ENCODE results near the gene GGT6.

GGT6 gene

DNA sequence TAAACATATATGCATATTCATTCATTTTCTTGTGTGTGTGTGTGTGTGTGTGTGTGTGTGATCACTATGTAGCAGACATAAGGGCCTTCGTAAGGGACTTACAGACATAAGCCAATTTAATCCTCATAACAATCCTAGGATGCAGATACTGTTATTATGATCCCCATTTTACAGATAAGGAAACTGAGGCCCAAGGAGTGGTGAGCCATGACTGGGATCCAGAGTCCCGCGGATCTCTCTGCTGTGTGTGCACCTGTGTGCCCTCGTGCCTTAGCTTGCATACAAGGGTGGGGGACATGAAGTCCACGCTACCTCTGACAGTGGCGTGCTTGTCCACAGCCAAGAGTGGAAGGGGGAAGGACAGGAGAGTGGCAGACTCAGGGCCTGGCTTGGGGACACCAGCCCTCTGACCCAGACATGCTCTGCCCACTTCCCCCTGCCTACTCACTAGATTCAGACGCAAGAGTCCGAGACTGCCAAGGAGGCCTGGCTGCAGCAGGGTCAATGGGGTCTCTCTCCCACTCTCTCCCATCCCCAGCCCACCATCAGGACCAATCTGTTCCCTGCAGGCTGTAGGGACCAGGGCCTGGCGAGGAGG, 14.2 kb upstream of the GGT6 start:
- no peak for DNase-seq (ENCODE audit: low read depth, low spot score)

DNA sequence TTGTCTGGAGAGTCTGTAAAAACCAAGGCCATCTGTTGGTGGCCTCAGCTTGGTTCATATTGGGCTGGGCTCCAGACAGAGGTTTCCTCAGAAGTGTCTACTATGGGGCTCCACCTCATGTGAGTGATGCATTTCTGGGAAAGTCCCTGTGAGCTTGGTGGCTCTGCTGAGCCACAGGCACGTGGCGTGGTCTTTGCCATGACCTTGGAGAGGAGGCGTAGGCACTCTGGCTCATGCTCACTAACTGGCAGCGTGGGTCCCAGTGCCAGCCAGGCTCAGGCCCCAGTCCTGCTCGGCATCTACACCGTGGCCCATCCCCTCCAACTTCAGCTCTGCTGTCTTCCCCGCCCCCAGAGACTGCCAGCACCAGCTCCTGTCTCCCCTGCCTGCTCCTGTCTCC, 13.3 kb upstream of the GGT6 start:
- DNase-seq (ENCODE audit: low read depth, low spot score): no peak

GRCh38 chr17:4573115-4573514, 12.7 kb upstream of the GGT6 start:
- DNase-seq (ENCODE audit: low read depth, low spot score): no peak

GRCh38 chr17:4572131-4572530, 11.8 kb upstream of the GGT6 start:
- no peak for DNase-seq (ENCODE audit: low read depth, low spot score)

- no peak for DNase-seq (ENCODE audit: low read depth, low spot score)
Measured at GRCh38 chr17:4569591-4569990, 9.2 kb upstream of the GGT6 start.

DNA sequence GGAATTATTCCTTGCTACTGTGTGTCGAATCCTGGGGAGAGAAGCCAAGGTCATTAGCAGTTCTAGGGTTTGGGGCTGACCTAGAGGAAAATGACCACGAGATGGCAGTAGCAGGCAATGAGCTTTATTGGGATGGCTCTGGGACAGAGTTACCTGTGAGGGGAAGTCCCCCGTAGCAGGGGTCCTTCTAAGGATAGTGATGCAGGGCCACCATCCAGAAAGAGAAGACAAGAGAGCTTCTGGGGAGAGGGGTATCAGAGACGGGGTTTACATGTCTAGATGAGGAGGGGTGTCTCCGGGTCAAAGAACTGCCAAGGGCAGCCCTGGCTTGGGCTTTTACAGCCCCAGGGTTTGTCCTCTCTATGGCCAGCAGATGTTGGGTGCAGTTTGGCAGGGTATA, 6.4 kb upstream of the GGT6 start:
- no peak for DNase-seq (ENCODE audit: low read depth, low spot score)

DNA sequence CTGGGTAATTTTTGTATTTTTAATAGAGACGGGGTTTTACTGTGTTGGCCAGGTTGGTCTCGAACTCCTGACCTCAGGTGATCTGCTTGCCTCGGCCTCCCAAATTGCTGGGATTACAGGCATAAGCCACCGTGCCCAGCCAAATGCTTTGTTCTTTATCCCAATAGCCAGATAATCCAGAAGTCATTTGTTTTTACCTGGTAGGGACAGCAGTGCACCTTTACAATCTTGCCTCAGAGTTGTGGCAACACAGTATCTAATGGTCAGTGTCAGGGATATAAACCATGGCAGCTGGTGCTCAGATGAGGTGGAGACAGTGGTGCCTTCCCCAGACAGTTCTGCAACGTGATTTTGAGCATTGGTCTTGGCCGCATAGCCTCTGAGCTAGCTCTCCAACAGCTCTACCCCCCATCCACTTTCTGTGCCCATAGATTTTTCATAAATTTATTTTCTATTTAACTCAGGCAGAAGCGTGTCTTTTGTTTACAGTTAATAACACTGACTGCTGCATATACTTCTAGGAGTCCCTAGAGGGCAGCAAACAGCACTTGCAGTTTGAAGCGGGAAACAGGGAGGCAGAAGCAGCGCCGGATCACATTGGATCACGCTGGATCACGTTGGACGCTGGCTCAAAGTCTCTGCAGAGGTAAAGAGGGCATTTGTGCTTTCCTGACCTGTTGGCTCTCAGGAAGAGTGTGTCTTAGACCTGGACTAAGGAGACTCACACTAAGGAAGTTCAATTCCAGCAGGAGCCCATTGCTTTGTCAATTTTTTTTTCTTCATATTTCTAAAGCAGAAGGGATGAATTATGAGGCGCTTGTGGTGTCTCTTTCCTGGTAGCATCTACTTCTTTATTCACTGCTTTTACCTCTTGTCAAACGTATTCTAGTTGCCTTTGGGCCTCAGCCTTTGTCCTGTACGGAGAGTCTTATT, 5.1 kb upstream of the GGT6 start:
- DNase-seq (ENCODE audit: low read depth, low spot score): peak; percentile 31

GRCh38 chr17:4562015-4562969, 1.9 kb upstream of the GGT6 start:
- DNase-seq (ENCODE audit: low read depth, low spot score): no peak

- no peak for DNase-seq (ENCODE audit: low read depth, low spot score)
Measured at GRCh38 chr17:4560837-4561256, 470 bp upstream of the GGT6 start.

- DNase-seq (ENCODE audit: low read depth, low spot score): no peak
Measured at GRCh38 chr17:4559966-4560365, 411 bp downstream of the GGT6 start.

GRCh38 chr17:4559139-4559791, 1.1 kb downstream of the GGT6 start:
- no peak for DNase-seq (ENCODE audit: low read depth, low spot score)

DNA sequence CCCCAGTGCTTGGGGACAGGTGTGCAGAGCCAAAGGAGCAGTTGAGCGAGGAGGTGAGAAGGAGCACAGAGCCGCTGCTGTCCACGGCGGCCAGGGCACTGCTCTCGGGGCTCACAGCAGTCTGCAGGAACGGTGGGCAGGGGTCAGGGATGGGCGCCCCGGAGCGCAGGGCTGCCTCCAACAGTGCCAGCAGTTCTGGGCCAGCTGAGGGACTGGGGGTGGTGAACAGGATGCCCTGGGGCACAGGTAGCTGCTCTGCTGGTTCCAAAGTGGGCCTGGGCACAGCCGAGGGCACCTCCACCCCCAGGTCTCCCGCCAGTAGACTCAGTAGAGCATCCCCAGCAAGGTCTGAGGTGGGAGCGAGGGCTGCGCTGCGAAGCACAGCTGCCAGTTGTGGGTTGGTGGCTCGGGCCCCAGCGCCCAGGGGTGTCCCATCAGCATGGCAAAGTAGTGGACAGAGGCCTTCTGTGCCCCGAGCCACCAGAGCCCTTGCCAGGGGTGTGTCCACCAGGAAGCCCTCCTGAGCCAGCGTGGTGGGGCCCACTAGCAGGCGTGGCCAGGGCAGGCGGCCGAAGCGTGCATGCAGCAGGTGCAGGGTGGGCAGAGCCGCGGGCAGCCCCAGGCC, 1.9 kb downstream of the GGT6 start:
- DNase-seq (ENCODE audit: low read depth, low spot score): no peak

- no peak for DNase-seq (ENCODE audit: low read depth, low spot score)
Measured at GRCh38 chr17:4557626-4558346, 2.6 kb downstream of the GGT6 start.

- DNase-seq (ENCODE audit: low read depth, low spot score): no peak
Measured at GRCh38 chr17:4556996-4557395, 3.4 kb downstream of the GGT6 start.

DNA sequence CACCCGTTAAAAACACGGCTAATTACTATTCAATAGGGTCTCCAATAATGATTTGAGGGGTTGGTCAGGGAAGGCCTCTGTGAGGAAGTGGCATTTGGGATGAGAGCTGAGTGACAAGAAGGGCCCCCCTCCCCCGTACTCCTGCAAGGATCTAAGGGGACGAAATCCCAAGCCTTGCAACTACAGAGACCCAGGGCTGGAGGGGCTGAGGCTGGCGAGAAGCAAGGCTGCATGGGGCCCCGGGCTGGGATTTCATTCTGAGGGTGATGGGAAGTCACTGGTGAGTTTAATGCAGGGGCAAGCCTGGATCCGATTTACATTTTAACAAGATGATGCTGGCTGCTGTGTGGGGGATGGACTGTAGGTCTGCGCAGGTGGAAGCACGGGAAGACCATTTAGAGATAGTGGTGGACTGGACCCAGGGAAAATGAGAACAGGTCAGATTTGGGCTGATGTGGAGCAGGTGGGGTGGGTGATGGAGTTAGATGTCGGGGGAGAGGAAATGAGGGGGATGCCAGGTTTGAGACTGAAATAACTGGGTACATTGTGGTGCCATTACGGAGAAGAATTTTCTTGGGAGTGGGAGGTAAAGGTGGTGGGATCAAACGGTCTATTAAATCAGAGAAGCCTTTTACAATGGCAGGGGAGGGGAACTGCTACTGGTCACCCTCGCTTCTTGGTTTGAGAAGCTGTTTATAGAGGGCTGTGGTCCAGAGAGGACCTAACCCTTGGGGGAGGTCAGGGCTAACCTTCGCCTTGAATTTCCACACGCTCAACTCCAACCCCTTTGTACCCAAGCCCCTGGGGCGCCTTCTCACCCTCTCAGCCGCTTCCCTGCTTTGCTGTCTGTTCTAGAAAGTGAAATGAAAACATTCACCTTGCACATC, 4.3 kb downstream of the GGT6 start:
- no peak for DNase-seq (ENCODE audit: low read depth, low spot score)

DNA sequence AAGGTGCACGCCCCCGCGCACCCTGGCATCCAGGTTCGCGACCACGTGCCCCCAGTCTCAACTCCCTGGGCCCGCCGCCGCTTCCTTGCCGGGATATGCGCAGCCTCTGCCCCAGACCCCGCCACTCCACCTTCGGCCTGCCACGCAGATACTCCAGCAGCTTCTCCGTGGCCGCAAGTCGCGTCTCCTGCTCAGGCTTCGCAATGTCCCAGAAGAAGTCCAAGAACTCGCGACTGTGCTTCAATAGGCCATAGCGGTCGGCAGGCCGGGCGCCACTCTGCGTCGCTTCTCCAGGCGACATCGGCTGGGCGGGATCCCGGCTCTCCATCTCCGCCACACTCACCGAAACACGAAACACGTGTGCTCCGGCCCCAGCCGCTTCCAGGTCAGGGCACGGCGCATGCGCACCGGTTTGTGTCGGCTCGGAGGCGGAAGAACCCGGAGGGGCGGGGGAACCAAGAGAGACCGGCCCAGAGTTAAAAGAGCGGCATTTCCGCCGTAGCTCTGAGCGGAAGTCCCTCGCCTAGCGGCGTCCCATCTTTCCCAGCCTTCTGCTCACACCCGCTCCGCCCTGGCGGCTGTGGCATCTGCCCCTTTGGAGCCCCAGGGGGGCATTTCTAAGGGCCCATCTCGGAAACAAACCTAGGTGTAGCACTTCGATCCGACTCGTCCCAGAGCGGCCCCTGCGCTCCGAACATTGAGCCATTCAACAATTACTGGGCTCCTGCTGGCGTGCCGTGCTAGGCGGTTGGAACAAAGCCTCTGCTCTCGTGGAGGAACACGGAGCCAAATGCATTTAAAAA, 5.2 kb downstream of the GGT6 start, which contains the start of gene MYBBP1A:
MYBBP1A (minus strand) TSS at position 388 of the 803 bp plus-strand sequence; CDS start at position 328, 60 bp downstream.
- DNase-seq (ENCODE audit: low read depth, low spot score): peak; percentile 89

GRCh38 chr17:4554441-4554996, 5.9 kb downstream of the GGT6 start:
- DNase-seq (ENCODE audit: low read depth, low spot score): no peak

DNA sequence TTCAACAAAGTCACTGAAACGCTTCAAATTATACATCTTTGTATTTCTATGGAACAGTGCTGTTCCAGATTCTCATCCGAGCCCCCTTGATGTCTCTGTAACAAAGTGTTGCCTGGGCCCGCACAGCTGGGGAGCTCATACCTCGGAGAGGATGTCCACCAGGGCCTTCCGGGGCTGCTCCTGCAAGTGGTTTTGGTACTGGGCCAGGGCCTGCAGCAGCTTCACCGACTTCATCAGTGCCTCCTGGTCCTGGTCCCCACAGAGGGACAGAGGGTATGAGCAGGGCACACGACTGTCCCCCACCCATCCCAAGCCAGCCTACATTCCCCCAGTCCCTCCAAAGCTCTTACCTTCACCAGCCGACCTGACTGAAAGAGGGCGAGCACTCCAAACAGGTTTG, 6.7 kb downstream of the GGT6 start:
- DNase-seq (ENCODE audit: low read depth, low spot score): no peak

All from activated CD4-positive, CD25-positive, alpha-beta regulatory T cell treated with anti-CD3 and anti-CD28 coated beads, Interleukin-2, amount 50 U/mL, for 16 hours (primary cell).